Fibroblast of skin of right biceps (primary cell): Measurements from ENCODE around the gene TGM5.
A peak's percentile ranks its signal among the peaks of the same experiment; 100 is the strongest.
"Not testable (repeated sequence)": the region's sequence is repeated elsewhere in the genome, so short reads cannot be mapped to it uniquely, and the experiment has no call there.

Experiments used
- DNase-seq: peaks from one replicate; pipeline ENCODE4 v3.0.0-alpha.2; 2013

The TGM5 gene, protein sequence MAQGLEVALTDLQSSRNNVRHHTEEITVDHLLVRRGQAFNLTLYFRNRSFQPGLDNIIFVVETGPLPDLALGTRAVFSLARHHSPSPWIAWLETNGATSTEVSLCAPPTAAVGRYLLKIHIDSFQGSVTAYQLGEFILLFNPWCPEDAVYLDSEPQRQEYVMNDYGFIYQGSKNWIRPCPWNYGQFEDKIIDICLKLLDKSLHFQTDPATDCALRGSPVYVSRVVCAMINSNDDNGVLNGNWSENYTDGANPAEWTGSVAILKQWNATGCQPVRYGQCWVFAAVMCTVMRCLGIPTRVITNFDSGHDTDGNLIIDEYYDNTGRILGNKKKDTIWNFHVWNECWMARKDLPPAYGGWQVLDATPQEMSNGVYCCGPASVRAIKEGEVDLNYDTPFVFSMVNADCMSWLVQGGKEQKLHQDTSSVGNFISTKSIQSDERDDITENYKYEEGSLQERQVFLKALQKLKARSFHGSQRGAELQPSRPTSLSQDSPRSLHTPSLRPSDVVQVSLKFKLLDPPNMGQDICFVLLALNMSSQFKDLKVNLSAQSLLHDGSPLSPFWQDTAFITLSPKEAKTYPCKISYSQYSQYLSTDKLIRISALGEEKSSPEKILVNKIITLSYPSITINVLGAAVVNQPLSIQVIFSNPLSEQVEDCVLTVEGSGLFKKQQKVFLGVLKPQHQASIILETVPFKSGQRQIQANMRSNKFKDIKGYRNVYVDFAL

DNA sequence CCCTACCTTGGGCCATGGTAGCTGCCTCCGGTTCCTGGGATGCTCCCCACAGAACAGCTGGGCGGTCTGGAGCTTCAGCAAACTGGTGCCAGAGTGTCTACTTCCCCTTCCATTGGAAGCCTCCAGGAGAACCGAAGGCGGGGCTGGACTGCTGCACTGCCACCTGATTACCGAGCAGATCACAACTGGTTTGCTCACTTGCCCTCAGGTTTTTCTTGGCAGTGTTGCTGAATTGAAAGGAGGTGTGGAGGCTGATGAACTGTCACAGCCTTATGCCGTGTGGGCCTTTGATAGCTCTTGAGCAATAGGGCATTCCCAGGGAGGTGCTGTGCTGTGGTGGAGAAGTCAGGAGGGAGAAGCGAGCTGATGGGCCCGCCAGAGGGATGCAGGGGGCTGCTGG, at the start of gene TGM5:
Gene TGM5, minus strand, starts transcription at position 95 of the 400 bp plus-strand sequence. Its CDS starts 79 bp downstream, at position 16.
- DNase-seq, result no peak

DNA sequence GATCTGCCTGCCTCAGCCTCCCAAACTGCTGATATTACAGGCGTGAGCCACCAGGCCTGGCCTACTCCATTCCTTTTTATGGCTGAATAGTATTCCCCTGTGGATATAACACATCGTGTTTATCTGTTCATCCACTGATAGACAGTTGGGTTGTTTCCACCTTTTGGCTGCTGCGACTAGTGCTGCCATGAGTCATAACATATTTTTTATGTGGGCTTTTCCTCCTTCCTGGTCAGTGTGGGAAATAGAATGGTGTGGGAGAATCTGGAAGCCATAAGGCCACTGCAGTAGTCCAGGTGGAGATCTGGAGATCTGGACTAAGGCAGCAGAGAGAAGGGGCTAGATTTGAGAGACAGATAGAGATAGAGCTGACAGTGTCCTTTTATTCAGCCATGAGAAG, 47.4 kb upstream of the TGM5 start:
- DNase-seq, result peak; percentile 5

DNA sequence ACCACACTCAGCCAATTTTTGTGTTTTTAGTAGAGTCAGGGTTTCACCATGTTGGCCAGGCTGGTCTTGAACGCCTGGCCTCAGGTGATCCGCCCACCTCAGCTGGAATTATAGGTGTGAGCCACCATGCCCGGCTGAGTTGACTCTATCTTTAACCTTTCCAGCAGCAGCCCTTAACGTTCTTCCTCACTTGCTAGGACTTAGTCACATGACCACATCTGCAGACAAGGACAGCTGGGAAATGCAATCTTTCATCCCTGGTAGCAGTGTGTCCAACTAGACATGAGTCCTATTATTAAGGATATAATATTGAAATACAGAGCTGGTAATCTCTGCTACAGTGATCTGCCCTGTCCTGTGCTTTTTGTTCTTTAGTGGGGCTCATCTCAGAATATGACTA, 45.6 kb upstream of the TGM5 start:
- no peak for DNase-seq

DNA sequence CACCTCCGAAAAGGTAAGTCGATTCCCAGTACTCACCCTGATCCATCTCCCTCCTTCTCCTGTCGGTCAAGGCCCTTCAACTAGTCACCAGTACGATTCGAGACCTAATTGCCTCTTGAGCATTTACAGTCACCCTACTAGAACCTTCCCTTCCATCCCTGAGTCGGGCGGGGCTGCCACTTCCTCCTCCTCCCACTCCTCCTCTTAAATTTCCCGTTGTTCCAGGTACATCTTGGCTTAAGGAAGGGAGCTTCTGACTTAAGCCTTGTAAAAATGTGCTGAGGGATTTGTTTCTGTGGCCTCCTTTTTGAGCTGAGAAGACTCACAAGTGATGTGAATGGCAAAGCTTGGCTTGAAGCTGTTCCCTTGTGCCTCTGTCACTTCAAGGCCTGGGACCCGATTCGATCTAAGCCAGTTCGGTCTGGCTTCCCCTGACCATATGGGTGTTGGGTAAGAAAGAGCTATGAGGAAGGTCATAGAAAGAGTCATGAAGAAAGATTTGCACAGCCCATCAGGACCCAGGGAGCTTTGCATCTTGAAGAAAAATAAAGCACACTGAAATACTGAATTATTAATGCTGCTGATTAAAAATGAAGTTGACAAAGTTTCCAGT, 35.6 kb upstream of the TGM5 start, which contains the start of gene TGM7:
Gene TGM7, minus strand, starts transcription at position 51 of the 613 bp plus-strand sequence.
- no peak for DNase-seq

DNA sequence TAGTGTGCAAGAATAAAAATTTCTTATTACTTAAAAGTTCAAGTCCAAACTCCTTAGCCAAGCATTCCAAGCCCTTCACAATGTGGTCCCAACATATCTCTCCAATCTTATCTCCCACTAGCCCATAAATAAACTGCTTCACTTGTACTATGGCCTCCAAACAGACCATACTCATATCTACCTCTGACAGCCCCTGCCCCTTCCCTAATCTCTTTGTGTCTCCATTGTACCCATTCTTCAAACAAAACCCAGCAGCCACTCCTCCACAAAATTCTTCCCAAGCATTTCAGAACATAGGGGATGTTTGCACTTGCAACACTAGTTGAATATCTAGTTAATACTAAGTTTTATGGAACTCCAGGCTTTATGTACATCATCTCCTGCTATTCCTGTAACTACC, 33.2 kb upstream of the TGM5 start:
- DNase-seq, result no peak

DNA sequence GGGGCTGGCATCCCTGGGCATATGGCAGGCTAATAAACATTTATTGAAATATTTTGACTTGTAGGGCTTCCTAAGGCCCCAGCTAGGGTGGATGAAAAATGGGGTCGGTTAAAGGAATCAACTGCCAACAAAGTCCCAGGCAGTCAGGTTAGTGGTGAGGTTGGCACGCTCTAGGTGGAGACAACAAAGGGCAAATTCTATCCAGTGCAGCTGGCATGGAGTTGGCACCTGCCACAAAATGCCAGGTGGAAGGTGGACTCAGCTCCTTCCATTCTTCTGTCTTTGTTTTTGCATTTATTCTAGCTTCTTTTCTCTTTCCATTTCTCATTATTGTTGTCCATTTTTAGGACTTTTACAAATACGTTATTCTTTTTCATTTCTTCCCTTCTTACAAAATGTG, 32.7 kb upstream of the TGM5 start:
- no peak for DNase-seq

DNA sequence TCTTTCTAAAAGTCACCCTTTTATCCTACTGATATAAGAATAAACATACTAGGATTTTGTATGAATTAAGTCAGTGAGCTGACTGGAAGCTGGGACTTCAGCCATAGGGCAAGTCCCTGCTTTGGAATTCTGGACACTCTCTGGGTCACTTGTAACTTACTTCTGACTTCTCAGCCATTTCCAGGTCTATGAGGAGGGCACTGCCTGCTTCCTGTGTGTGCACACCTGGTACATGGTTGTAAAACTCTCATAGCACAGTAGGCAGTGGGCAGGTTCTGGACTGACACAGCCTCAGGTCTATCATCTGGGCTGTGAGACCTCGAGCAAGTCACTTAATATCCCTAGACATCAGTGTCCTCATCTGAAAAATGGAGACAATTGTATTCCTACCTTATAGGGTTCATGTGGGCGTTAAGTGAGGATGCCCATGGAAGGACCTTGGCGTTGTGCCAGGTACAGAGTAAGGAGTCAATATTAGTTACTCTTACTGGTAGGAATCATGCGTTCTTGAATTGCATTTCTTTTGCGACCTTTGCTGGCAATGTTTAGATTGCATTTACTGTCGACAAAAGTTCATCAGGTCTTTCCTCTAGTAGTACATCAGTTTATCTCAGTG, 27.5 kb upstream of the TGM5 start:
- no peak for DNase-seq

DNA sequence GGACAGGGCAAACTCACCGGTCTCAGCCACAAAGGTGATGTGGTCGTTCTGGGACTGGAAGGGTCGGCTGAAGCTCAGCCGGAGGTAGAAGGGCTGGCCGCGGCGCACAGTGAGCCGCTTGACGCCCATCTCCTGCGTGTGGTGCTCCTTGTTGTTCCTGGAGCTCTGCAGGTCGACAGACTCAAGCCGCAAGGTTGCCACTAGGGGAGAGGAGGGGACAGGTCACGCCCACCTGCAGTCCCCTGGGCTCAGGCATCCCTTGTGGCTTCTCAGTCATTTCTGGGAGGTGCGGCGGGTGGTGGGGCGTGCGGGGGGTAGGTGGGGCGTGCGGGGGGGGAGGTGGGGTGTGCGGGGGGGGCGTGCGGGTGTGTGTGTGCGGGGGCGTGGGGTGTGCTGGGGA, 26.7 kb upstream of the TGM5 start:
- no peak for DNase-seq

DNA sequence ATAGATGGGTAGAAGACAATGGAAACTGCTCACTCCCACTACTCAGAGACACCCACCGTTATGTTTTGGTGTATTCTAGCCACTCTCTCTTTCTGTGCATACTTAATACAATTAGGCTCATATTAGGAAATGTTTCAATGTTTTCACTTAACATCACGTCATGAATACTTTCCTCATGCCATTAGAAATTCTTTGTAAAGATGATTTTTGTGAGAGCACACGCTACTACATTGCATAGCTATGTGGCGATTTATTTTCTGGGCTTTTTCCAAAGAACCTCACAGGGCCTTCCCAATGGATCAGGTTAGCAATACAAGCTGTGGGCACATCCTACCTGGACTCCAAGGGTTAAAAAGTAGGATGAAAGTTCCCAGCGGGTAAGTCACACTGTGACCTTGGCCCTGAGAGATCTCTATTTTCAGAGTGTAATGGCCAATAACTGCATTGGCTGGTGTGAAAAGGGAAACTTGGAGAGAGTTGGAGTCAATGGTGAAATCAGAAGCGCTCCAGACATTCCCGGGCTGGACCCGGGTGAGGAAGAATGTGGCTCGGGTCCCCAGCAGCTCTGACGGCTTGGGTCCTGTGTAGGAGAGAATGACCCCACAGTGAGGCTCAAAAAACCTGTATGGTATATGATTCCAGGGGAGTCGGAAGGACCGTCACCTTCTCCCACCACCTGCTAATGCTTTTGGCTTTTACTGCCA, 25.8 kb upstream of the TGM5 start:
- peak; percentile 72 for DNase-seq

DNA sequence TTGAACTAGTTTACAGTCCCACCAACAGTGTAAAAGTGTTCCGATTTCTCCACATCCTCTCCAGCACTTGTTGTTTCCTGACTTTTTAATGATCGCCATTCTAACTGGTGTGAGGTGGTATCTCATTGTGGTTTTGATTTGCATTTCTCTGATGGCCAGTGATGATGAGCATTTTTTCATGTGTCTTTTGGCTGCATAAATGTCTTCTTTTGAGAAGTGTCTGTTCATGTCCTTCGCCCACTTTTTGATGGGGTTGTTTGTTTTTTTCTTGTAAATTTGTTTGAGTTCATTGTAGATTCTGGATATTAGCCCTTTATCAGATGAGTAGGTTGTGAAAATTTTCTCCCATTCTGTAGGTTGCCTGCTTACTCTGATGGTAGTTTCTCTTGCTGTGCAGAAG, 22.9 kb upstream of the TGM5 start:
- DNase-seq, result not testable (repeated sequence)

DNA sequence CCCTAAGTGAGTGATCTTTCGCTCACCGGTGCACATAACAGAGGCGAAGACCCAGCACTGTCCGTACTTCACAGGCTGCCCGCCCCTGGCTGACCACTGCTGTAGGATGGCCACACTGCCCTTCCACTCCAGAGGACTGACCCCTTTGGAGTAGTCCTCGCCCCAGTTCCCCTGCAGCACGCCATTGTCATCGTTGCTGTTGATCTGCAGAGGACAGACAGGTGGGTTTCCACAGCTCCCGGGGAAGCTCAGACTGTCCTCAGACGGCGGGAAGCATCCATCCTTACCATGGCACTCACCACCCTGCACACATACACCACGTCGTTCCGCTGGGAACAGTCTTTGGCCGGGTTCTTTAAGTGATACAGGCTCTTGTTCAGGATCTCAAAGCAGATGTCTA, 20.5 kb upstream of the TGM5 start:
- no peak for DNase-seq

DNA sequence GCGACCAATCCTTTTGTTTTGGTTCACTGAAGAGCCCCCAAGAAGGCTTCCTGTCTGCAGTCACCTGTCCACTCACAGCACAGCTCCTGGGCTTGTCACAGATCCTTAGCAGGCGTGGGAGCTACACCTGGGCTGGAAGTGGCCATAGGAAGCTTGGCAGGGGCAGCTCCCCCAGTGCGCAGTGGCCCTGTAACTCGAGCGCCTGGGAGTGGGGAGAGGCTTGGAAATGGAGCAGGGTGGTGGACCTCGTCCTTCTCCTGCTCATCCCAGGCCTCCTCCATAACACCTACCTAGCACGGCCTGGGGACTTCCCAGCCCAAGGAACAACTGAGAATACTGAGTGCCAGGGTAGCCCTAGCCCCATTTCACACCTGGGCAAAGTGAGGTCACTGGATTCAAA, 19.3 kb upstream of the TGM5 start:
- DNase-seq, result no peak

DNA sequence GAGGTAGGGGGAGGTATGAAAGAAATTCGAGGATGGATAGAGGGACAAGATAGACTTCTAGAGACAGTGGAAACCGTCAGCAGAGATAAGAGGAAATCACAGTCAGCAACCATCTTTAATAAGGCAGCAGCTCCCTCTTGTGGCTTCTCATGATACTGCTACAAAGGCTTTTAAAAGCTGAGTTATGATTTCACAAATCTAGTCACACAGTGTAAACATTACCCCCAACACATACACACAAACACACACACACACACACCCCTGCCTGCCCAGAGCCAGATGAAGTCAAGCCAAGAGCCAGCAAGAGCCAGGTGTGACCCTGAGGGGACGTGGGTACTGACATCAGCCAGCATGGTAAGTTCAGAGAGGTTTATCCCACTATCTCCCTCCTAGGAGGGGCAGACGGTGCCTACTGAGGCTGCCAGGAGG, 18.9 kb upstream of the TGM5 start:
- DNase-seq, result peak; percentile 54

DNA sequence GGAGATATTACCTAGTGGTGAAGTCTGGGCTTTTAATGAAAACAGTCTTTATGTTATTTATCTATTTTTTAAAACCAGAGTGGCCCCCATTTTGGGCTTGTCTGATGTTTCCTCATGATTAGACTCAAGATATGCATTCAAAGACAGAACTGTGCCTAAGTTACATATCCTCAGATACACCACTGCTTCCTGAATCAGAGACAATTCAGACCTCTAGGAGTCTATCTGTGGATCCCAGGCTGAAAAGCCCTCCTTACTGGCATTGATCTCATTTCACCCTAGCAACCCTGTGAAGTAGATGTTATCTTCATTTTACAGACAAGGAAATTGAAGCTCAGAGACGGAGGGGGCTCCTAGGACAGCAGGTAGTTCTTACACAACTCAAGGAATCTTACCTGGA, 16.8 kb upstream of the TGM5 start:
- DNase-seq, result no peak

DNA sequence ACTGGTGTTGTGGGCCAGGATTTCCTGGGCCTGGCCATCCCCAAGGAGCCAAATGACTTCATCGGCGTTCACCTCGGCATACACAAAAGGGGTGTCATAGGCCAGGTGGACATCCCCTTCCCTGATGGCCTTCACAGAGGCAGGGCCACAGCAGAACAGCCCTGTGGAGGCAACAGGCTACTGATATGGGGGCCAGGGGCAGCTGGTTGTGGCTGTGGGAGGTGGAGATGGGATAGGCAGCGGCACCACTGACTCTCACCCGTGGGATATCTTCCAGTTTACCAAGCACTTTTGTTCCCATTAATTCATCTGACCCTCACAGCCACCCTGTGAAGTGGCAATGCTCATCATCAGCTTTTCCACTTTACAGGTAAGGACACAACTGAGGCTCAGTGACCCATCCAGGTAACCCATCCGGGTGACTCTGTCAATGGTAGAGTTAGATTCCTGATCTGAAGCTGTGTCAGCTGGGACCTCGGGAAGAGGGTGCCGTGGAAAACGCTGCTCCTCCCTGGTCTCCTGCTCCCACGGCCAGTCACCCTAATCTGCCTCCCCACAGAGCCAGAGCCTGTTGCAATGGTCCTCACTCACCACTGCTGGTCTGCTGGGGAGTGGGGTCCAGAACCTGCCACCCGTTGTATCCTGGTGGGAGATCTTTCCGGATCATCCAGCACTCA, 15.3 kb upstream of the TGM5 start:
- DNase-seq, result no peak

DNA sequence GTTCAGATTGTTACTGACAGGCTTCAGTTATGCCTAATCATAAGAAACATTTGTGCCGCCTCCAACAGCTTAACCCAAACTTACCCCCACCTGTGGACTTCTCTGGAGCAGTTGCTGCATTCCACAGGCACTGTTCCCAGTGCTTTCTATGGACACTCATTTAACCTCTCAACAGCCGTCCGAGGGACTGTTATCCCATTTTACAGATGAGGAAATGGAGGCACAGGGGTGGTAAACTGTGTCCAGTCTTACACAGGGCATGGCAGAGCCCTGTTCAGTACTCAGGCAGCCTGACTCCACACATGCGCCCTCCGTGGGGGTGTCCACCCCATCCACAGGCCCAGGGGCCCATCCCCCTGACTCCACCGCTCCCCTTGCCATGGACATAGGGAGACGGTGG, 14.3 kb upstream of the TGM5 start:
- DNase-seq, result no peak

DNA sequence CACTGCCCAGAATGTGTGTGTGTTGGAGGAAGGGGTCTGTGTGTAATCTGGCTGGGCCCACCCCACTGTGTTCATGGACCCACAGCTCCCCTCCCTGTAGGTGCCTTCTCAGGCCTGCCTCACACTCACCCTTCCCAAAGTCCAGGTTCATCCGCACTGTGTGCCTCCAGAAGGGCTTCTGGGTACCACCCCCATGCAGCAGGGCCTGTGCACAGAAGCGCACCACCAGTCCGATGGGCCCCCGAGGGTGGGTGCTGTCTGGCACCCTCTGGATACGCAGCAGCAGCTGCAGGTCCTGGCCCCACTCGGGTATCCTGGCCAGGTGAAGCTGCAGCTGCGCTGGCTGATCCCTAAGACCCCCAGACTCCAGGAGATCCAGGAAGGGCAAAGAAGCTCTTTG, 12.8 kb upstream of the TGM5 start:
- no peak for DNase-seq

DNA sequence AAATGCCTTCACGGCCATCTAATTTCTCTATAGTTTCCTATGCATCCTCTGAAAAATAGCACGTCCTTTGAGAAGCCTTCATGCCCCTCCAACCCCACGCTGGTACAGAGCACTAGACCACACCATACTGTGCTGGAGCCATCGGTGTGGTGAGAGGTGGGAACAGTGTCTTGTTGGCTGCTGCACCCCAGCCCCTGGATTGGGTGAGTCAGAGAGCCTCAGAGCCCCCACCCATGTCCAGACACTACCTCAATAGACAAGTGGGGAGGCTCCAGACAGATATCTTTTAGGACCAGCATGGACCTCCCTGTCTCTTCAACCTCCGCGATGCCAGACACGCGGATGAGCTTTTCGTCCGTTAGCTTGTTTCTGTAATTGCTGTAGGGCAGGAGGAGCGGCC, 12.1 kb upstream of the TGM5 start:
- no peak for DNase-seq

DNA sequence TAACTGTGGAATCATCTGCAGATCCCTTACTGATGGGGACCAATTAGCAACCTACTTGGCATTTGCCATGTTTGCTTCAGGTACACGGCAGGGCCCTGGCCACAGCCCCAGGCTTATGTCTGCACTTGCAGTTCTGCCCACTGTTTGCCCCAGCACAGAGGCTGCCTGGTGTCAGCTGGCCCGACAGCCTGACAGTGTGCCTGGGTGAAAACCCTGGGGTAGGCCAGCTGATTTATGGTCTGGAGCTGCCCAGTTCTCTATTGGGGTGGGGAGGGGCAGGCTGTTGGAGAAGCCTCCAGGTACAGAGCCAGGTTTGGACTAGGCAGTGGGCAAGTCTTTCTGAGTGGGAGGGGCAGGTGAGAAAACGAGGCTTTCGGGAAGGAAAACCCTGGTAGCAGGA, 11.2 kb upstream of the TGM5 start:
- DNase-seq, result no peak

DNA sequence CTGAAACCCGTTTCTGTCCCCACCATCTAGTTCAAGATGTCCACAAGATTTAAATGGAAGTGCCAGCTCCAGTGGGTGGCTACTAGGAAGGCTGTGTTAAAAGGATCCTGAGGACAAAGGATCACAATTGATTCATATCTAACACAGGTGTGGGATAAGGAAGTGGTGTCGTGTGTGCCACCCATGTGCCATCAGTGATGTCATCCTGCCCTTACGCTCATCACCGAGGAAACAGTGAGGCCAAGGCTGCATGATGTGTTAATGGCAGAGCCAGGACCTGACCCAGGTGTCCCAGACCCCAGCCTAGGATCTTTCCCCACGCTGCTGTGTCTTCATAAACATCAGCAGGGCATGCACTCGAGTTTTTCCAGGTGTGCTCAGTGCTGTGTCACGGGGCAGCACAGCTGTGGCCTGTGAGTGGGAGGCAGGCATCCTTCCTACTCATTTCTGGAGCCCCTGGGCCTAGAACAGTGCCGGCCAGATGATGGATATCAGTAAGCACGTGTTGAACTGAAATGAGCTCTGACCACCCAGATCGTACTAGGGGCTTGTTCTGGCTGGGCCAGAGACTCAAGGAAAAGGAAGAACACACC, 10.6 kb upstream of the TGM5 start:
- no peak for DNase-seq

DNA sequence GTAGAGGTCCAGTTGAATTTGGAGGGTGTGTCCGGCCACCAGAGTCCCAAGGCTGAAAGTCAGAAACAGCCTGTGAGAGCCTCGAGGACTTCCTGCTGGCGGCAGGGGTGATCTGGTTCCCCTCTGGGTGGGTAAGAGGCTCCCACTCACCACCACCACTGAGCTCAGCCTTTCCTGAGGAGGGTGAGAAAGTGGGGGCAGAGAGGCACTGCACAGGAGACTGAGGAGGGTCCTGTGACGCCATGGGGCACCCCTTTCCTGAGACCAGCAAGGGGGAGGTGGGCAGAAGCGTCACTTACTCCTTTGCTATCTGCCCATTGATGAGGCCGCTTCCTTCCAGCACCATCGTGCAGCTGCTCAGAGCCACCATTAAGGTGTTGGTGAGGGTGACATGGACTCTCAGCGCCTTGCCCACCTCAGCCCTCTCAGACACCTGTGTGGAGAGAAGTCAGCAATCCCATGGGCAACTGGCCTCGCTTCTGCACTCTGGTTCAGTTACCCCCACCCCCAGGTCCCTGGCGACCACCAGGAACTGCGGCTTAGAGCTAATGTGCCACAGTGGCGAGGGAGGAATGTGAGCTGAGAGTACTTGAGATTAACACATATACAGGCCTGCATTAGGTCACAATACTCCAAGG, 10.0 kb upstream of the TGM5 start:
- DNase-seq, result no peak
